Measurements from ENCODE around the gene CSF2RB.

- TF ChIP-seq FOXP2 (optimal IDR thresholded peaks at IDR 0.05; ENCODE audit: borderline replicate concordance, extremely low read depth, extremely low read length, insufficient read depth) (no peak), REST (IDR thresholded peaks at IDR 0.05; ENCODE audit: insufficient read depth in 1 of 2, low read depth in 2 of 2, low read length in 2 of 2) (no peak), SIN3A (IDR thresholded peaks at IDR 0.05; ENCODE audit: borderline replicate concordance, insufficient read depth, low read length) (no peak), POLR2AphosphoS5 (IDR thresholded peaks at IDR 0.05; ENCODE audit: low read depth, low read length) (no peak), TAF1 (IDR thresholded peaks at IDR 0.05; ENCODE audit: borderline replicate concordance, insufficient read depth, low read length) (no peak)
Observed at GRCh38 chr22:36968249-36968964, 55.0 kb downstream of the CSF2RB start.
